Measurements from ENCODE around the gene PUM1. TPM values are rescaled to one million over a fixed set of nuclear protein-coding genes. Genes with fewer than 3 reads are reported as not detected.

Gene PUM1
- total RNA-seq, 1 donor from 2014 or later, result 42.4 TPM

GRCh38 chr1:31004231-31004621 is 61.3 kb downstream of the PUM1 start:
- TF ChIP-seq CTCF (conservative IDR thresholded peaks at IDR 0.05; ENCODE audit: low read depth, low read length), result no peak
- no peak overlapping the region for H3K4me3 ChIP-seq (ENCODE audit: low read depth, low read length)
- DNase-seq (ENCODE audit: low read depth), result peak; percentile 82

- H3K4me3 ChIP-seq (ENCODE audit: low read depth, low read length), result no peak overlapping the region
- no peak for DNase-seq (ENCODE audit: low read depth)
- no peak for TF ChIP-seq CTCF (conservative IDR thresholded peaks at IDR 0.05; ENCODE audit: low read depth, low read length)
These were observed 61.8 kb downstream of the PUM1 start for GRCh38 chr1:31003613-31004230.

- no peak overlapping the region for H3K4me3 ChIP-seq (ENCODE audit: low read depth, low read length)
- TF ChIP-seq CTCF (conservative IDR thresholded peaks at IDR 0.05; ENCODE audit: low read depth, low read length), result no peak
- DNase-seq (ENCODE audit: low read depth), result no peak
These were observed 65.2 kb downstream of the PUM1 start for GRCh38 chr1:31000301-31000700.

- no peak overlapping the region for H3K4me3 ChIP-seq (ENCODE audit: low read depth, low read length)
- no peak for DNase-seq (ENCODE audit: low read depth)
- TF ChIP-seq CTCF (conservative IDR thresholded peaks at IDR 0.05; ENCODE audit: low read depth, low read length), result no peak
These were observed 66.6 kb downstream of the PUM1 start for GRCh38 chr1:30998887-30999286.

GRCh38 chr1:30998171-30998570 is 67.3 kb downstream of the PUM1 start:
- no peak for DNase-seq (ENCODE audit: low read depth)
- TF ChIP-seq CTCF (conservative IDR thresholded peaks at IDR 0.05; ENCODE audit: low read depth, low read length), result no peak
- no peak overlapping the region for H3K4me3 ChIP-seq (ENCODE audit: low read depth, low read length)

- DNase-seq (ENCODE audit: low read depth), result no peak
- no peak overlapping the region for H3K4me3 ChIP-seq (ENCODE audit: low read depth, low read length)
- TF ChIP-seq CTCF (conservative IDR thresholded peaks at IDR 0.05; ENCODE audit: low read depth, low read length), result no peak
These were observed 68.0 kb downstream of the PUM1 start for GRCh38 chr1:30997463-30998057.
